GM21737 (cell line): ENCODE measurements around the gene EHF.

ENCODE experiments used
- ATAC-seq: cut with Tn5 transposase; IDR thresholded peaks from one replicate; pipeline ENCODE4 v1.9.1; 2021; ENCODE audit warnings: mild to moderate bottlenecking, moderate library complexity; ENCODE audit not compliant: unreplicated experiment

Gene EHF

DNA sequence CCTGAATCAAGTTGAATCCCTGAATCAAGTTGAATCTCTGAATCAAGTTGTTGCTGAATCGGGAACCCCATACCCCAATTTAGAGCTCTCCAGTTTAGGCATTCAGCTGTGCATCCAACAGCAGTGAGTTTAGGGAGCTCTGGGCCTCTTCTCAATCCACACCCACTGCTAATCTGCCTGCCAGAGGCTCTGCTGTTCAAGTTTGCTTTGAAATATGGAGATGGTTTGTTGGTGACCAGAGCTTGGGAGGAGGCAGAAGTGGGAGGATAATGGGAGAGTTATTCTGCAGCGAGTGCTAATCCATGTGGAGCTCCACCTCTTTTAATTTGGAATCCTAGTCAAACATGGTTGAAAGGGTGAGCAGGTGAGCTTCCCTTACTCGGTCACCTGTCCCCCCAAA lies 22.4 kb downstream of the EHF start:
- no peak for ATAC-seq

DNA sequence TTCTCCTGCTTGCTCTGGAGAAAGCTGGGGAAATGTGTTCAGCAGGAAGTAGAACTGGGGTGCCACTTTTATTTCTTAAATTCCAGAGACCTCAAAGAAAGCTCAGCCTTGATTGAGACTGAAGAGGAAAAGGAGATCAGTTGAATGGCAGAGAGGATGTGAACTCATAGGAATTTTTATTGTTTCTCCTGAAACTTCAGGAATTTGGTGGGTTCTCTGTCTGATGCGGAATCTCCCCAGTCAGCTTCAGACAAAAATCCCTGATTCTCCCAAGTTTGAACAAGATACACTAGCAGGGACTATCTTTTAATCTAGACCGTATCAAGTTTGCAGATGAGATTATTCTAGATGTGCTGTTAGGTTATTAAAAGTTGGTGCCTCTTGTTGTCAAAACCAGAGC lies 23.0 kb downstream of the EHF start:
- ATAC-seq: no peak

DNA sequence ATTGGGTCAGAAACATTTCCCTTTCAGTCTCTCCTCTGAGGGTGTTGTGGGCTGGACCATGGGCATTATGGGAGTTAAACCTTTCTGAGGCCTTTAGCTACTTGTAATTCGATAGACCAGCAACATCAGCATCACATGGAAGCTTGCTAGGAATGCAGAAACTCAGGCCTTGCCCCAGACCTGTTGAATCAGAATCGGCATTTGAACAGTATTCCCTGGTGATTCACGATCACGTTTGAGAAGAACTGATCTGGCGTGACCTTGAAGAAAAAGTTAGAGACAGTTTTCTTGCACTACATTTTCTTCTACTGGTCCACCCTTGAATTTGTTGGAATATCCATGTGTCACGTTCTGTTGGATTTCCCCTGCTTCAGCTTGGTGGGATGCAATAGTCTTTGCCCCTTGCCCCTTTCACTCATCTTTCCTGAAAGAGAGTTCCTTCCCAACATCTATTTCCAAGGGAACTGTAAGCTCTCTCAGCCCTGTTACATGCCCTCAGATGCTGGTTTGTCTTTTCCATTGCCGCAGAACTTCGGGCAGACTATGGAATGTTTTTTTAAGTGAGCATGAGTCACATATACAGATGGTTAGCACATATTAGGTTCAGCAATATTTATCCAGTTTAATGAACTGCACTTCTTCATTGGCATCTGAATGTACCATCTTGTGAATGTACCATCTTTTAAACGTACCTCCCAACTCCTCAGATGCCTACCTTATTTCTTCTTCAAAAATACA lies 23.9 kb downstream of the EHF start:
- no peak for ATAC-seq

DNA sequence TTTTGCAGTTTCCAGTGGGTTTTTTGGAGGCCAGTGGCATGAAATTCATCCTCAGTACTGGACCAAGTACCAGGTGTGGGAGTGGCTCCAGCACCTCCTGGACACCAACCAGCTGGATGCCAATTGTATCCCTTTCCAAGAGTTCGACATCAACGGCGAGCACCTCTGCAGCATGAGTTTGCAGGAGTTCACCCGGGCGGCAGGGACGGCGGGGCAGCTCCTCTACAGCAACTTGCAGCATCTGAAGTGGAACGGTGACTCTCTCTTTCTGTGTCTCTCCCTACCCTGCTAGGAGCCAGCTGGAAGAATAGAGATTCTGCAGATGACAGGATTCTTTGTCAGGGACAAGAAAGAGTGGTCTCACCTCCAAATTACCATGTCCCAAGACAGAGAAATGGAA lies 25.5 kb downstream of the EHF start:
- ATAC-seq: no peak

DNA sequence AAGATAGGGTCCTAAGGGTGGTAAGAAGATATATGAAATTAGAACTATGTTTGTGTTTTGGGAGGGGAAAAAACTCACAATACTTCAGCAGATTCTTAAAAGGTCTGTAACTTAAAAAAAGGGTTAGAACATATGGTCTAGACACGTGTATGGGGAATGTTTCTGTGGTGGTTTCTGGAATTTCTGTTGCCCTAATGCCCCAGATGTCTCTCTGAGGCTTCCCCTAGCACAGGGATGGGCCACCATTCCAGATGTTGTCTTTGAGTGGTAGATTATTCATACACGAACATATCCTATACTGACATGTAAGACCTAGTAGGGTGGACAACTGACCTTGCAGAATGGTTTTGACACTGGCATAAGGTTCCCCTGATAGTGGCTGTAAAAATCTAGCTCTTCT lies 26.2 kb downstream of the EHF start:
- ATAC-seq: no peak

DNA sequence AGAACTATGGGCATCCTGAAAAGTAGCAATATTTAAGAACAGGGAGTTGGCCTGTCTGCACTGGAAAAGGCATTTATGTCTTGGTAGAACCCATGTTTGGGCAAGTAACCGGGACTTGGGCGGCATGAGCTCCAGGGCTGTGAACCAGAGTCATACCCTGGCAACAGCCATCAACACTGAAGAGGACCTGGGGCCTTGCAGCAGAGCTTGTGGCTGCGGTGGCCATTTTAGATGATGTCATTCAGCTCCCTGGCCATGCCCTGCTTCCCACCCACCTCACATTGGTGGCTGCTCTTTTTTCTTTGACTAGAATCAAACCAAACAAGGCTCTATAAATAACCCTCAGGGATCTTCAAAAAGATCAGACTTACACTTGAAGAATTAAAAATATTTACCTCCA lies 26.6 kb downstream of the EHF start:
- ATAC-seq: no peak

DNA sequence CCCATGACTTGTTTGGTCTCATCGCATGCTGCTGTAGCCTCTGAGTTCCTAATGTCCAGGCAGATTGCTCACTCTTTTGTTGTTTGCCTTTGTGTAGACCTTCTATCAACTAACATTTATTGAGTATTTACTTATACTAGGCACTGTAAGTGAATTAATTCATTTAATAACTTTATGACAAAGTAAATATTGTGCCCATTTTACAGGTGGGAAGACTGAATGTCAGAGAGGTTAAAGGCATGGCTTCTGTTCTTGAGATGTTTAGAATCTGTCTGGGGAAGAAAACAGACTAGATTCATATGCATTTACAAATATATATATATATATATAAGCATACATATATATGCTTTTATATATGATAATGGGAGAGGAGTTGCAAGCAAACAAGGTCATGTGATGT lies 27.1 kb downstream of the EHF start:
- no peak for ATAC-seq

DNA sequence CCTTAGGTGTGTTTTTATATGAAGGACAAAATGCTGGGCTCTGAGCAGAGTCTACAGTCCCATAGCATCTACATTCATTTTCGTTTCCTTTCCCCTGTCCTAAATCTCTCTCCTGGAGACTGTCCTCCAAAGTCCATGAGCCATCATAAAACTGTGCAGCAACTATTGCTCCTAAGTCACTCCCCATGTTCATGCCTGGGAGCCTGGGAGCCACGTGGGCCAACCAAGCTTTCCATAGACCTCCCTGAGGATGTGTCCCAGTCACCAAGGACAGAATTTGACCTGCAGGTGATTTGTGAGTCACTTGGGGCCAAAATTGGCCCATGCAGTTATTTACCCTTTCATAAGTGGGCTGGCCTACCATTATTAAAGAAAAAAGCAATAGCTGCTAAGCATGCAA lies 28.7 kb downstream of the EHF start:
- no peak for ATAC-seq

DNA sequence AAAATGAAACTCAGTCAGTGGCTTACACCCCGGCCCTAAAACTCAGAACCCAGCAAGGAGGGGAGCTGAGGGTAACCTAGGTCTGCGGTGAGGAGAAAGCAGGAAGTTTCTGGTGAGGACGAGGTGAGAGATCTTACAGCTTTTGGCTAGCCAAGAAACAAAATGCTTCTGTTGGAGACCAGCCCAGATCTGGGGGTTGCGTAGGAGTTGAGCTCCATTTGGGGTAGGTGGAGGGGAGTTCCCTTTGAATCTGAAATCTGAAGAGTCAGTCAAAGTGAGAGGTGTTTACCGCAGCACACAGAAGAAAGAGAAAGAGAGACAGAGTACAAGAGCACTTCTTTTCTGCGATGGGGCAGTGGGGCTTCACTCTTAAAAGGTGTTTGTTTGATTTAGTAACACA lies 29.6 kb downstream of the EHF start:
- ATAC-seq: peak; percentile 91

DNA sequence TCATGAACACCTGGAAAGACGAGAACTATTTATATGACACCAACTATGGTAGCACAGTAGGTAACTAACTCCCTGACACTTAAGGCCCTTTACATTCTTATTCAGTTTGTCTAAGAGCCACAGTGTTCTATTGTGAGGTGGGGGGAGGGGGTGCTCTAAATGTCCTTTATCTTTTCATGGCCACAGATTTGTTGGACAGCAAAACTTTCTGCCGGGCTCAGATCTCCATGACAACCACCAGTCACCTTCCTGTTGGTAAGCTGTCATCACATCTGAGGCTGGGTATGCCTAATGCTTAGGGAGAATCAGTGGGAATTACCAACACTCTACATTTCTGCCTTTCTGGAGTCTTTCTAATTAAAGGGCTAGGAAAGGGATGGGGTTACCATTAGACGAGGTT lies 30.7 kb downstream of the EHF start:
- ATAC-seq: no peak

DNA sequence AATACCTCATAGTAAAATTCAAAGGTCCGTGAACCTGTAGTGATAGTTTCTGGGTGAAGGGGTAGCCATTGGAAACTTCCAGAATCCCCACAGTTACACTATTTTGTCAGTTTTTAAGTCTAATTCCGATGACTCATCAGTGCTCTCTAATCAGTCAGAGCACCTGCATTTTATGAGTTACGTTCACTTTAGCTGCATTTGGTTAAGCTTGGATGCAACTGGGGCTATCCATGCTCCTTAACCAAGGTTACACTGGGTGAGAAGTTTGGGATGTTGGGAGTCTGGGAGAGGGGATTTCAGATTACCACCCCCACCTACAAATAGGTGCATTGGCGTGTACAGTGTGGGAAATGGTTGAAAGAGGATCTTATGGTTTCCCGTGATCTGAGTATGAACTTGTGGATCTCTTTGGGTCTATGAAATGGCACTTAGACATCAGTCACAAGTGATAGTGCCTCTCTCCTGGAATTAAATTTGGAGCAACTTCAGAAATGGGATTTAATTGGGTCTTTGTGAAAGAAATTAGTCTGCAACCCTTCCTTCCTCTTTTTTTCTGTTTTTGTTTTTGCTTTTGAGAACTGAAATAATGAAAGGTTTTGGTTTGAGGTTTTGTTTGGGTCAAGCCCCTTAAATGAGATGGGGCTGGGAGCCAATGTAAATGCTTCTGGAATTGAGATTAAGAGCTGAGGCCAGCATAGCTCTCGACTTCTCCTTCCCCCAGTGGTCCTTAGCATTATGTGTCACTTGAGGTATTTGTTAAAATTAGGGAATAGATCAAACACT lies 31.5 kb downstream of the EHF start:
- no peak for ATAC-seq

DNA sequence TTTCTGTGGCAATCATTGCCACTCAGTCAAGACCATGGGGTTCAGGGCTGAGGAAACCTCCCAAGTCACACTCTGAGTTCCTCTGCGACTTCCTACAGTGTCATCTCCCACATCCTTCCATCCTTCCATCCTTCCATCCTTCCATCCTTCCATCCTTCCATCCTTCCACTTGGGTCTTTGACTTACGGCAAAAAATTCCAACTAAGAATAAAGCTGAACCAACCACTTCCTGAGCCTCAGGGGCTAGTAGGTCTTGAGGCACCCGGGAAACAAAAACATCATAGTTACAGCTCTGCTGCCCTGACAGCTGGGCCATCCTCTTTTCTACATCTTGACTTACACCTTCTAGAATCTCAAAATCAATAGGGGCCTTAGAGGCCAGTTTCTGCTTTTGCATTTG lies 32.1 kb downstream of the EHF start:
- no peak for ATAC-seq

DNA sequence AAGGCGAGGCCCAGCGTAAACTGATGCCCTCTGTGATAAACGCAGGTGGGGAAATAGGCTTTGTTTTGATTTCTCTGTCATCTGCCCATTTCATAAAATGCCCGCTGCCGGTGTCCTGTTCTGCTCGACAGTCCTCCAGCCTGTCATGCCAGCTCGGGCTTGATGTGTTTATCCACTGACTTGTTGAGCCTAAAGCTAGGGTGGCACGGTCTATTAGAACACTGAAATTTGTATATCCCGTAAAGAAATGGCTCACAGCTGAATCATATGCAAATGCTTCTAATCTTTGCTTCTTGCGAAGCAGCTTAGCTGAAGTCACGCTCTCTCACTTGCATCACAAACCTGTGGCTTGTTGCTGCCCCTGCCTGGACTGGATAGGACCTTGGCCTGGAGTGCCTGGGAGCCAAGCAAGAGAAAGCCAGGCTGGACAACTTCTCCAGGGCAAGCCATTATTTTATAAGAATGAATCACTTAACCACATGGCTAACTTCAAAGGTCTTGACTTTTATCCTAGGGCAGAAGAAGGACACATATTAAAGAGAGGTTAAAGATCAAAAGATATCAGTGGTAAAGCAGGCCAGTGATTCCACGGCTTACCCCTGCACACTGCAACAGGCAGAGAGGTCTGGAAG lies 33.1 kb downstream of the EHF start:
- no peak for ATAC-seq

DNA sequence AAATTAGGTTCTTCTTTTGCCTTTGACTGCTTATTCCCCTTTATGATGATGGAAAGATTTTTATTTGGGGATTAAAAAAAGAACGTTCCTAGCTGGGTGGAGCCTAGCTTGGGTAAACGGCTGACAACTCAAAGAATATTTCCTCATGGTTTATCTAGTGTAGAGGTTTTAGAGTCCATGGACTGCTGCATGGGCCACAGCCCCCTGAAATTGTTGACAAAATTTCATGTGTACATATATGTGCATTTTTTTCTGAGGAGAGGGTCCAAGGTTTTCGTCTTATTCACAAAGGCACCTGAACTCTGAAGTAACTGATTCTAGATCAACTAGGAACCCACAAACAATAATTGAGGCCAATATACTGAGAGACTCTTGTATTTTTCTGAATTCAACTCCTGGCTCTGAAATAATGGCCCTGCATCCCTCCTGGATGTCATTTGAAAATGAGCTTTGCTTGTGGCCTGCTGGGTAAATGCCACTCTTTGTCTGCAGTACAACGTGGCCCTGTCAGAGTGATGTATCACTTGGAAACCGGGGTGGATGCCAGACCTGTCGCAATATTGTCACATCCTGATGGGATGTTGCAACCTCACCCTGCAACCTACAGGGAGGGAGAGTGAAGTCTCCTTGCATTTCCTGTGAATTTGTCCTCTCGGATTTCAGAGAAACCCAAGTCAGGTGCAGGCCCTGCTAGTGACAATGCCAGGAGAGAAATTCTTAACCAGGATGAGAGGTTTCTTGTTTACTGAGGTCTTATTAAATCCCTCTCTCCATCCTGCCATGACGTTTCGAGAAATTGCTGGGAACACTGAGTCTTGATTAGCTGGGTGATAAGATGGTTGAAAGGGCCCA lies 33.8 kb downstream of the EHF start:
- ATAC-seq: no peak

DNA sequence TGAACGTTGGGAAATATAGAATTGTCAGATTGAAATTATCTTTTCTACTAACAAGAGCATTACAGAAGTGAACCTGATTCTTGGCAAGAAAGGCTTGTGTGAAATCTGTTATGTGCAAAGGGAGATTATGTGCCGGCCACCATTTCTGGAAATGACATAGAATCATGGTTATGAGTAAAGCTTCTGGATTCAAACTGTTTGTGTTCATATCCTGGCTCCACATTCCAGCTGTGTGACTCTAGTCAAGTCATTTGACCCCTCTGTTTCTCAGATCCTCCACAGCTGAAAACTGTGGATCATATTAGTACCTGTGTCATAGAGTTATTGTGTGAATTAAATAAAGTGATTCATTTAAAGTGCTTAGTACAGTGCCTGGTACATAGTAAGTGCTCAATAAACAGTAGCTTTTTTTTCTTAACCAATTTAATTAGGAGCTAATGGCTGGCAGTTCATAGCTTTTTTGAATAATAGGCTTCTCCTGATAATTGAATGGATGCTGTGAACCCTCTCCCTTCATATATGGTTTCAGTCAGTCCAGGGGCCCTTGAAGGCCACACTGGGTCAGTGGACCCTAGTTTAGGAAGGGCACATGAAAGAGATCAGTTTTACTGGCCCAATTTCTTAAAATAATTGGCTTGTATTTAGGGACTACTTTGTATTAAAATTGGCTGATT lies 34.6 kb downstream of the EHF start:
- ATAC-seq: no peak

DNA sequence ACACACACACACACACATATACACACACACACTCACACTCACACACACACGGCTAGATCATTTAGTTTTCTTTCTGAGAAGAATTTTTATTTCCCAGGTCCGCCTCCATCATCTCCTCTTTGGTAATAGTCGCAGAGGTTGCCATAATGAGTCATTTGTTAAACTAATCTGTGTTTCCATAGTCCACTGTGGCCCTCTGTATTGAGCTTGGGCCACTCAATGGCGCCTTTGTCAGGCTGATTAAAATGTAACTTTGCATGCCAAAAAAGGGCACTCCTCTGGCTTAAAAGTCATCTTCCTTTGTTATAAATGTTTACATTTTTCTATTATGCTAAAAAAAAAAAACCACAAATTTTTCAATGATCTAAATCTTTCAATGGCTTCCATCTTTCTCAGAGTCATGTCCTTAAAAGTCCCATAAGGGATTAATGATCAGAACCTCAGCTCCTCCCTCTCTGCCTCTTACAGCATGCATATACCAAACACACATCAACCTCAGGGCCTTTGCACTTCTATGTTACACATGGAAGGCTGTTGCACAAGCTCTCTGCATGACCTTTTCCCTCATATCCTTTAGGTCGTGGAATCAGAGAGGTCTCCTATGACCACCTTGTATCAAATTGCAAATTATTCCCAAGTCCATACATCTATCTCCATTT lies 35.3 kb downstream of the EHF start:
- no peak for ATAC-seq

DNA sequence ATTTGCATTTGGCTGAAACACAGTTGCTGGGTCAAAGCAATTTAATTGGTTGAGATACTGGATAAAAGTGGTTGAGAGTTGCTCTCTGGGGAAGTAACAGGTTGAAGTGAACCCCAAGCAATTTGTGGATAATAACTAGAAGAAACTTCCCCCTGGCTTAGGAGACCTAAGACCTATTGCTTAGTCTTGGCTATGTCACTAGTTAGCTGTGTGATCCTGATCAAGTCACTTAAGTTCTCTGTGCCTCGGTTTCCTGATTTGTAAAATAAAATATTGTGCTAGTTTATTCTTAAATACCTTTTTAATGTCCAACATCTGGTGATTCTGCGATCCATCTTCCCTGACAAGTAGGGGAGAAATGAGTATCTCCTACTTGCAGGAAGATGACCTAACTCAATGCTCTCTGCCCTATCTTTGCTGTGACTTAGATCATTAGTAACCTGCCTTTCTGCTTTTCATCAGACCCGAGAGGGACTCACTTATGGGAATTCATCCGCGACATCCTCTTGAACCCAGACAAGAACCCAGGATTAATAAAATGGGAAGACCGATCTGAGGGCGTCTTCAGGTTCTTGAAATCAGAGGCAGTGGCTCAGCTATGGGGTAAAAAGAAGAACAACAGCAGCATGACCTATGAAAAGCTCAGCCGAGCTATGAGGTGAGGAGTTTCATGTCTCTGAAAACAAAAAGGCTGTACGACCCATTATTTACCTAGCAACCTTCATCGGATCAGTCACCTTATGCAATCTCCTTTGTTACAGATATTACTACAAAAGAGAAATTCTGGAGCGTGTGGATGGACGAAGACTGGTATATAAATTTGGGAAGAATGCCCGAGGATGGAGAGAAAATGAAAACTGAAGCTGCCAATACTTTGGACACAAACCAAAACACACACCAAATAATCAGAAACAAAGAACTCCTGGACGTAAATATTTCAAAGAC lies 37.5 kb downstream of the EHF start:
- no peak for ATAC-seq

DNA sequence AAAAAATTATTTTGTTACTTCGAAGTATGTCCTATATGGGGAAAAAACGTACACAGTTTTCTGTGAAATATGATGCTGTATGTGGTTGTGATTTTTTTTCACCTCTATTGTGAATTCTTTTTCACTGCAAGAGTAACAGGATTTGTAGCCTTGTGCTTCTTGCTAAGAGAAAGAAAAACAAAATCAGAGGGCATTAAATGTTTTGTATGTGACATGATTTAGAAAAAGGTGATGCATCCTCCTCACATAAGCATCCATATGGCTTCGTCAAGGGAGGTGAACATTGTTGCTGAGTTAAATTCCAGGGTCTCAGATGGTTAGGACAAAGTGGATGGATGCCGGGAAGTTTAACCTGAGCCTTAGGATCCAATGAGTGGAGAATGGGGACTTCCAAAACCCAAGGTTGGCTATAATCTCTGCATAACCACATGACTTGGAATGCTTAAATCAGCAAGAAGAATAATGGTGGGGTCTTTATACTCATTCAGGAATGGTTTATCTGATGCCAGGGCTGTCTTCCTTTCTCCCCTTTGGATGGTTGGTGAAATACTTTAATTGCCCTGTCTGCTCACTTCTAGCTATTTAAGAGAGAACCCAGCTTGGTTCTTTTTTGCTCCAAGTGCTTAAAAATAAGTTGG lies 38.3 kb downstream of the EHF start:
- no peak for ATAC-seq
